ENCODE data around the gene SRXN1. TPM values are rescaled to one million over a fixed set of nuclear protein-coding genes. Genes with fewer than 3 reads are reported as not detected.

Gene SRXN1
- total RNA-seq, 2 experiments from 2014 or later: 12.6 to 13.5 TPM

Other genes with a start within 250 kb of the SRXN1 start
- 100 to 1,000 TPM; 130 to 149 TPM for gene RBCK1, start 244.9 kb downstream of the SRXN1 start, total RNA-seq
- gene TBC1D20, start 190.7 kb downstream of the SRXN1 start, total RNA-seq: 10 to 100 TPM; 20.9 to 25.2 TPM
- gene CSNK2A1, start 109.4 kb downstream of the SRXN1 start, total RNA-seq: 100 to 1,000 TPM; 179 to 254 TPM
- not detected for gene TCF15, start 42.9 kb downstream of the SRXN1 start, total RNA-seq
- gene SCRT2, start 22.6 kb upstream of the SRXN1 start, total RNA-seq: not detected
- gene SLC52A3, start 115.3 kb upstream of the SRXN1 start, total RNA-seq: not detected
- gene FAM110A, start 180.5 kb upstream of the SRXN1 start, total RNA-seq: 10 to 100 TPM; 15.5 TPM

All from activated CD4-positive, alpha-beta T cell treated with anti-CD3 and anti-CD28 coated beads for 36 hours (primary cell).